Hepatocyte (in vitro differentiated cells): ENCODE results near the gene CDC42BPB. TPM values are rescaled to one million over a fixed set of nuclear protein-coding genes. Genes with fewer than 3 reads are reported as not detected.
A peak's percentile ranks its signal among the peaks of the same experiment; 100 is the strongest.

Experiments
- DNase-seq: peaks from one replicate; pipeline ENCODE4 v3.0.0-alpha.2; 2016; ENCODE audit warnings: low spot score
- H2AFZ ChIP-seq: fragments of 200-600 bp; sonication (generic); 2 replicates; pipeline ENCODE4 v1.6.0; 2016; ENCODE audit warnings: antibody characterized with exemption, mild to moderate bottlenecking
- H3K27ac ChIP-seq: fragments of 200-600 bp; sonication (generic); 2 replicates; pipeline ENCODE4 v1.5.1; 2016; ENCODE audit warnings: mild to moderate bottlenecking
- H3K27me3 ChIP-seq: fragments of 200-600 bp; sonication (generic); 2 replicates; pipeline ENCODE4 v1.6.1; 2016
- H3K36me3 ChIP-seq: fragments of 200-600 bp; sonication (generic); replicated peaks from 2 replicates; pipeline ENCODE4 v1.5.1; 2016; ENCODE audit warnings: low read depth; ENCODE audit not compliant: insufficient read depth
- H3K4me1 ChIP-seq: fragments of 200-600 bp; sonication (generic); 2 replicates; pipeline ENCODE4 v1.5.1; 2016; ENCODE audit warnings: mild to moderate bottlenecking, moderate library complexity; ENCODE audit not compliant: insufficient read depth
- H3K4me2 ChIP-seq: fragments of 200-600 bp; sonication (generic); 2 replicates; pipeline ENCODE4 v1.6.0; 2016
- H3K4me3 ChIP-seq: fragments of 200-600 bp; sonication (generic); 2 replicates; pipeline ENCODE4 v1.5.1; 2016; ENCODE audit warnings: mild to moderate bottlenecking
- H3K79me2 ChIP-seq: fragments of 200-600 bp; sonication (generic); 2 replicates; pipeline ENCODE4 v1.6.0; 2017; ENCODE audit warnings: mild to moderate bottlenecking
- H3K9me2 ChIP-seq: fragments of 200-600 bp; sonication (generic); replicated peaks from 2 replicates; pipeline ENCODE4 v1.6.0; 2017; ENCODE audit warnings: mild to moderate bottlenecking; ENCODE audit not compliant: insufficient read depth
- H3K9me3 ChIP-seq: fragments of 200-600 bp; sonication (generic); 2 replicates; pipeline ENCODE4 v1.5.1; 2016; ENCODE audit warnings: low read depth, mild to moderate bottlenecking
- H4K20me1 ChIP-seq: fragments of 200-600 bp; sonication (generic); 2 replicates; pipeline ENCODE4 v1.6.0; 2016; ENCODE audit warnings: mild to moderate bottlenecking; ENCODE audit not compliant: insufficient read depth, poor library complexity, severe bottlenecking
- CTCF ChIP-seq: fragments of 200-600 bp; sonication (generic); IDR thresholded peaks from 2 replicates; pipeline ENCODE4 v1.5.1; 2016; ENCODE audit warnings: antibody characterized with exemption, mild to moderate bottlenecking; ENCODE audit not compliant: poor library complexity
- EZH2 ChIP-seq: fragments of 200-600 bp; sonication (generic); IDR thresholded peaks from 2 replicates; pipeline ENCODE4 v1.6.1; 2016; ENCODE audit warnings: antibody characterized with exemption, mild to moderate bottlenecking, borderline replicate concordance
- EZH2phosphoT487 ChIP-seq: fragments of 200-600 bp; sonication (generic); IDR thresholded peaks from one replicate; pipeline ENCODE4 v1.6.1; 2018; ENCODE audit warnings: antibody characterized with exemption, mild to moderate bottlenecking, low read depth, moderate library complexity; ENCODE audit not compliant: unreplicated experiment, severe bottlenecking
- WGBS: methylation state at CpG from one replicate; pipeline ENCODE4 v1.1.6; 2016; ENCODE audit warnings: low lambda C conversion rate; ENCODE audit errors: missing lambda C conversion rate; 5-methylcytosine and 5-hydroxymethylcytosine counted together
- polyA plus RNA-seq: library from polyadenylated mRNA; unstranded; fragments of >200 nt; fragmentation: Nextera tagmentation; extraction: Ambion mirVana; gene quantifications from 2 replicates; pipeline ENCODE4 v1.2.1, GENCODE V29; 2016
- total RNA-seq: library from RNA; depleted of rRNA; stranded (reverse); fragments of >200 nt; gene quantifications from 2 replicates; pipeline ENCODE4 v1.2.3, GENCODE V29; 2014

The CDC42BPB gene
- total and polyA plus RNA-seq, 2 experiments from 2014 or later: 10.2 to 60.6 TPM

- H3K27me3 ChIP-seq: peaks cover 13% of the 10 kb centered on the region
- H3K9me3 ChIP-seq: no peaks in the 10 kb centered on the region
- WGBS: 64% methylated on average over 25 of the region's 34 CpGs
- H3K4me3 ChIP-seq: no peak overlapping the region
- H3K4me1 ChIP-seq: peaks cover 30% of the 10 kb centered on the region
- no peaks in the 10 kb centered on the region for H3K36me3 ChIP-seq
- no peak overlapping the region for H3K27ac ChIP-seq
- H3K4me2 ChIP-seq: peak overlapping the region; percentile 93
- H4K20me1 ChIP-seq: peaks cover 18% of the 10 kb centered on the region
- H2AFZ ChIP-seq: no peak overlapping the region
- H3K79me2 ChIP-seq: no peaks in the 10 kb centered on the region
- no peaks in the 10 kb centered on the region for H3K9me2 ChIP-seq
- TF ChIP-seq EZH2 (no peak), CTCF (no peak), EZH2phosphoT487 (no peak)
- peak; percentile 34 for DNase-seq
These were observed 126.4 kb downstream of the CDC42BPB start for GRCh38 chr14:102930753-102931579.

DNA sequence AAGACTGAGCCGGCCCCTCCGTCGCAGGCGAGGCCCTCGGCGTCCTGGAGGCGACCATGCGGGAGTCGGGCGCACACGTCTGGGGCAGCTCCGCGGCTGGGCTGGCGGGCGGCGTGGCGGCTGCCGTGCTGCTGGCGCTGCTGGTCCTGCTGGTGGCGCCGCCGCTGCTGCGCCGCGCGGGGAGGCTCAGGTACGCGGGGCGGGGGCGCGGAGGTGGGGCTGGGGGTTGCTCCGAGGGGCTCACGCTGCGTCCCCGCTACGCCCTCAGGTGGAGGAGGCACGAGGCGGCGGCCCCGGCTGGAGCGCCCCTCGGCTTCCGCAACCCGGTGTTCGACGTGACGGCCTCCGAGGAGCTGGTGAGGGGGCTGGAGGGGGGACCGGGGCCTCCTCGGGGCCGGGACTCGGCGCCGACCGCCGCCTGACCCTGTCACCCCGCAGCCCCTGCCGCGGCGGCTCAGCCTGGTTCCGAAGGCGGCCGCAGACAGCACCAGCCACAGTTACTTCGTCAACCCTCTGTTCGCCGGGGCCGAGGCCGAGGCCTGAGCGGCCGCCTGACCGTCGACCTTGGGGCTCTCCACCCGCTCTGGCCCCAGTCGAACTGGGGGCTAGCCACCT lies 127.1 kb downstream of the CDC42BPB start:
- peak; percentile 56 for DNase-seq
- Histone ChIP-seq H3K4me1 (peaks cover 30% of the 10 kb centered on the region), H3K79me2 (no peaks in the 10 kb centered on the region), H3K27me3 (peaks cover 13% of the 10 kb centered on the region), H3K9me2 (no peaks in the 10 kb centered on the region), H3K4me3 (no peak overlapping the region), H3K9me3 (no peaks in the 10 kb centered on the region), H2AFZ (no peak overlapping the region), H3K27ac (no peak overlapping the region), H3K4me2 (peak overlapping the region; percentile 93), H4K20me1 (peaks cover 18% of the 10 kb centered on the region), H3K36me3 (no peaks in the 10 kb centered on the region)
- peak; percentile 24 for TF ChIP-seq CTCF
- peak; percentile 33 for TF ChIP-seq EZH2phosphoT487
- peak; percentile 83 for TF ChIP-seq EZH2
- WGBS: 15% methylated on average over 40 of the region's 74 CpGs

DNA sequence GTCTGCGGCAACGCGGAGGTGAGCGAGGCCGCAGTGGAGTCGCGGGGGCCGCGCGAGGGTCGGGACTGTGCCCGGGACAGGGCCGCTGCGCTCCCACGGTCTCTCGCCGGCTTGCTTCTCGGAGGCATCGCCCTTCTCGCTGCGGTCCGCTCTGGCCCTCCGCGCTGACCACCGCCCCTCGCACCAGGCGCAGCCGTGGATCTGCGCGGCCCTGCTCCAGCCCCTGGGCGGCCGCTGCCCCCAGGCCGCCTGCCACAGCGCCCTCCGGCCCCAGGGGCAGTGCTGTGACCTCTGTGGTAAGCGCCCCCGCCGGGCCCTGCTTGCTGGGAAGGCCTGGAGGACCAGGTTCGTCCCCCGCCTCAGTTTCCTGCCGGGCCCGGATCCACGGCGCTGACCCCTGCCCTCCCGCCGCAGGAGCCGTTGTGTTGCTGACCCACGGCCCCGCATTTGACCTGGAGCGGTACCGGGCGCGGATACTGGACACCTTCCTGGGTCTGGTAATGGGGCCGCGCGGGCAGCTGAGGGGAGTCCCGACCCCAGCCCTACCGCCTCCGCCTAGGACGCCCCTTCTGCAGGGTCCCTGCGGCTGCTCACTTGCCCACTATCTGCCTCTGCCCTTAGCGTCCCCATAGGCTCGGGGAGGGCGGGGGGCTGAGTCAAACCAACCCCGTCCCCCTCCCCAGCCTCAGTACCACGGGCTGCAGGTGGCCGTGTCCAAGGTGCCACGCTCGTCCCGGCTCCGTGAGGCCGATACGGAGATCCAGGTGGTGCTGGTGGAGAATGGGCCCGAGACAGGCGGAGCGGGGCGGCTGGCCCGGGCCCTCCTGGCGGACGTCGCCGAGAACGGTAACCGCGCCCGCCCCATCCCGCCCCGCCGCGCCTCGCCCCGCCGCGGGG lies 127.9 kb downstream of the CDC42BPB start:
- TF ChIP-seq EZH2phosphoT487 (no peak), EZH2 (peak; percentile 68)
- WGBS: 9% methylated on average over 62 of the region's 94 CpGs
- no peaks in the 10 kb centered on the region for H3K9me3 ChIP-seq
- H3K27me3 ChIP-seq: peaks cover 16% of the 10 kb centered on the region
- peak overlapping the region; percentile 52 for H2AFZ ChIP-seq
- H3K4me2 ChIP-seq: peak overlapping the region; percentile 93
- H4K20me1 ChIP-seq: peaks cover 18% of the 10 kb centered on the region
- DNase-seq: peak; percentile 27
- no peak overlapping the region for H3K27ac ChIP-seq
- H3K36me3 ChIP-seq: no peaks in the 10 kb centered on the region
- peaks cover 30% of the 10 kb centered on the region for H3K4me1 ChIP-seq
- H3K4me3 ChIP-seq: peak overlapping the region; percentile 45
- no peaks in the 10 kb centered on the region for H3K9me2 ChIP-seq
- H3K79me2 ChIP-seq: no peaks in the 10 kb centered on the region
